ENCODE data around the gene ITGB2. TPM values are rescaled to one million over a fixed set of nuclear protein-coding genes. Genes with fewer than 3 reads are reported as not detected.

ITGB2 gene
- total RNA-seq (2022; extraction: Qiagen RNA extraction) = 0.46 to 0.90 TPM (median 0.77 TPM) in 5 replicates

GRCh38 chr21:44920694-44921604, at the start of gene ITGB2:
Gene ITGB2 (minus strand): TSS chr21:44920899. CDS start chr21:44910782, 10,117 bp downstream.

GRCh38 chr21:44939532-44940115, 18.9 kb upstream of the ITGB2 start, which contains the start of gene SLX9:
Gene SLX9 (plus strand): TSS chr21:44940029. CDS start chr21:44940058, 29 bp downstream.

GRCh38 chr21:44873356-44874239, 47.1 kb downstream of the ITGB2 start, which contains the start of gene PTTG1IP:
Gene PTTG1IP (minus strand): TSS chr21:44873690. CDS start chr21:44873616, 74 bp downstream.

Other genes starting within 250 kb of the ITGB2 start
- not detected in 5 replicates for gene KRTAP12-1, start 238.7 kb downstream of the ITGB2 start, total RNA-seq (2022; extraction: Qiagen RNA extraction)
- not detected in 5 replicates for gene KRTAP10-12, start 223.7 kb downstream of the ITGB2 start, total RNA-seq (2022; extraction: Qiagen RNA extraction)
- not detected in 5 replicates for gene TSPEAR, start 209.3 kb downstream of the ITGB2 start, total RNA-seq (2022; extraction: Qiagen RNA extraction)
- gene UBE2G2, start 119.1 kb downstream of the ITGB2 start, total RNA-seq (2022; extraction: Qiagen RNA extraction) = 29.1 to 37.8 TPM (median 33.0 TPM) in 5 replicates
- gene SUMO3, start 102.8 kb downstream of the ITGB2 start, total RNA-seq (2022; extraction: Qiagen RNA extraction) = 59.7 to 71.5 TPM (median 62.8 TPM) in 5 replicates
- gene PTTG1IP, start 47.2 kb downstream of the ITGB2 start, total RNA-seq (2022; extraction: Qiagen RNA extraction) = 93.4 to 99.8 TPM (median 97.7 TPM) in 5 replicates
- gene SLX9, start 19.1 kb upstream of the ITGB2 start, total RNA-seq (2022; extraction: Qiagen RNA extraction) = 40.0 to 59.7 TPM (median 57.9 TPM) in 5 replicates
- gene ADARB1, start 153.7 kb upstream of the ITGB2 start, total RNA-seq (2022; extraction: Qiagen RNA extraction) = 5.6 to 9.3 TPM (median 7.3 TPM) in 5 replicates

Data from A549 treated with Hydrocortisone at 1 μM for 4 hours (cell line).